ENCODE measurements around the gene FOXD1.

- TF ChIP-seq, protein P1, sequence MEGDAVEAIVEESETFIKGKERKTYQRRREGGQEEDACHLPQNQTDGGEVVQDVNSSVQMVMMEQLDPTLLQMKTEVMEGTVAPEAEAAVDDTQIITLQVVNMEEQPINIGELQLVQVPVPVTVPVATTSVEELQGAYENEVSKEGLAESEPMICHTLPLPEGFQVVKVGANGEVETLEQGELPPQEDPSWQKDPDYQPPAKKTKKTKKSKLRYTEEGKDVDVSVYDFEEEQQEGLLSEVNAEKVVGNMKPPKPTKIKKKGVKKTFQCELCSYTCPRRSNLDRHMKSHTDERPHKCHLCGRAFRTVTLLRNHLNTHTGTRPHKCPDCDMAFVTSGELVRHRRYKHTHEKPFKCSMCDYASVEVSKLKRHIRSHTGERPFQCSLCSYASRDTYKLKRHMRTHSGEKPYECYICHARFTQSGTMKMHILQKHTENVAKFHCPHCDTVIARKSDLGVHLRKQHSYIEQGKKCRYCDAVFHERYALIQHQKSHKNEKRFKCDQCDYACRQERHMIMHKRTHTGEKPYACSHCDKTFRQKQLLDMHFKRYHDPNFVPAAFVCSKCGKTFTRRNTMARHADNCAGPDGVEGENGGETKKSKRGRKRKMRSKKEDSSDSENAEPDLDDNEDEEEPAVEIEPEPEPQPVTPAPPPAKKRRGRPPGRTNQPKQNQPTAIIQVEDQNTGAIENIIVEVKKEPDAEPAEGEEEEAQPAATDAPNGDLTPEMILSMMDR (conservative IDR thresholded peaks at IDR 0.05; ENCODE audit: low read depth, low read length), result no peak
- TF ChIP-seq EZH2 (IDR thresholded peaks at IDR 0.05; ENCODE audit: borderline replicate concordance, low read depth, low read length, poor library complexity, severe bottlenecking), result no peak
Observed at GRCh38 chr5:73471654-73472053, 23.1 kb upstream of the FOXD1 start.

All from A673 (cell line).